Daoy (cell line): Measurements from ENCODE around the gene RPS10. TPM values are rescaled to one million over a fixed set of nuclear protein-coding genes. Genes with fewer than 3 reads are reported as not detected.
A peak's percentile ranks its signal among the peaks of the same experiment; 100 is the strongest.
"Not testable (repeated sequence)": the region's sequence is repeated elsewhere in the genome, so short reads cannot be mapped to it uniquely, and the experiment has no call there.

ENCODE experiments used
- DNase-seq: peaks from one replicate; pipeline ENCODE4 v3.0.0-alpha.2; 2015; ENCODE audit warnings: low read depth
- total RNA-seq: library from RNA; depleted of rRNA; stranded (reverse); fragments of >200 nt; shearing (Covaris generic); gene quantifications from 2 replicates; pipeline ENCODE4 v1.2.3, GENCODE V29; 2014

RPS10 gene
- total RNA-seq, 1 experiment from 2014 or later: 6,506 TPM

GRCh38 chr6:34392497-34393190 is 33.2 kb downstream of the RPS10 start, which contains the start of gene NUDT3:
Gene NUDT3 (minus strand): TSS chr6:34392669. CDS start chr6:34392362, 307 bp downstream.
- peak; percentile 97 for DNase-seq

DNA sequence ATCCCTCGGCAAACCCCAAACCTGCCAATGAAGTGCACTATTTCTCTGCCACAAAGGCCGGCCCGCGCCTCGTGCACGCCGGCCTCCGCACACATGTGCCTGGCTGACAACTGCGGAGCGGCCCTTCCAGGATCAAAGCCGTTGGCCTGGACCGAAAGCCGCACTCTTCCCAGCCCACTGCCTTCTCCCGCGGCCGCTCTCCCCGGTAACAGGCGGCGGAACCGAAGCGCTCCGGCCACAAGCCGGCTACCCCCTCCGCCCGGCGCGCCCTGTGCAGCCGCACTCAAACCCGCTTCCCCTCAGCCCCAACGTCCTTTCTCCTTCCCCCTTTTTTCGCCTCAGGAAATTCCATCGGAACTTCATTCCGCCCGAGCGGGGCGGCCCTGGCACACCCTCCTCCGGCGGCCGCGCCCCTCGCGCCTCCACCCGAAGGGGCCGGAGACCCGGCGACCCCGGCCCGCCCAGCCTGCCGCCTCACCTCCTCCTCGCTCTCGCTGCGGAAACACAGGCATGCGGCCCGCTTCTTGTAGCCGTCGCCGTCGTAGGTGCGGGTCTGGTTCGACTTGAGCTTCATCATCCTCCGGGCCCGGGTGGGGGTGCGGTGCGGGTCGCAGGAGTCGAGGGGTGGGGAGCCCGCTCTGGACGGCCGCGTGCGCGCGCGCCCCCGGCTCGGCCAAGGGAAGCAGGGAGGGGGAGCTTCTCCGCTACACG is 33.9 kb downstream of the RPS10 start:
- DNase-seq: peak; percentile 71

DNA sequence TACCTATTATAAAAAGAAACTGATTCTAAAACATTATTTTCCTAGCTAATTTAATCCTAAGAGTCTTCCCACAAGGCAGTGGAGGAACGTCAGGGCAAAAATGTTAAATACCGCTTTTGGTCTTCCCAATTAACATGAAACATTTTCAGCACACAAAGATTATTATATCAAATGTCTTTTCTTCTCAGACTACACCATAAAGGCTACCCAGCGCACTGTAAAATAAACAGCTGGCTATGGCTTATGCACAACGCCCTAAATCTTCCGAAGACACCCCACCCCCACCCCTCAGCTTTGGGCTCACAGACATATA is 34.4 kb downstream of the RPS10 start:
- no peak for DNase-seq

DNA sequence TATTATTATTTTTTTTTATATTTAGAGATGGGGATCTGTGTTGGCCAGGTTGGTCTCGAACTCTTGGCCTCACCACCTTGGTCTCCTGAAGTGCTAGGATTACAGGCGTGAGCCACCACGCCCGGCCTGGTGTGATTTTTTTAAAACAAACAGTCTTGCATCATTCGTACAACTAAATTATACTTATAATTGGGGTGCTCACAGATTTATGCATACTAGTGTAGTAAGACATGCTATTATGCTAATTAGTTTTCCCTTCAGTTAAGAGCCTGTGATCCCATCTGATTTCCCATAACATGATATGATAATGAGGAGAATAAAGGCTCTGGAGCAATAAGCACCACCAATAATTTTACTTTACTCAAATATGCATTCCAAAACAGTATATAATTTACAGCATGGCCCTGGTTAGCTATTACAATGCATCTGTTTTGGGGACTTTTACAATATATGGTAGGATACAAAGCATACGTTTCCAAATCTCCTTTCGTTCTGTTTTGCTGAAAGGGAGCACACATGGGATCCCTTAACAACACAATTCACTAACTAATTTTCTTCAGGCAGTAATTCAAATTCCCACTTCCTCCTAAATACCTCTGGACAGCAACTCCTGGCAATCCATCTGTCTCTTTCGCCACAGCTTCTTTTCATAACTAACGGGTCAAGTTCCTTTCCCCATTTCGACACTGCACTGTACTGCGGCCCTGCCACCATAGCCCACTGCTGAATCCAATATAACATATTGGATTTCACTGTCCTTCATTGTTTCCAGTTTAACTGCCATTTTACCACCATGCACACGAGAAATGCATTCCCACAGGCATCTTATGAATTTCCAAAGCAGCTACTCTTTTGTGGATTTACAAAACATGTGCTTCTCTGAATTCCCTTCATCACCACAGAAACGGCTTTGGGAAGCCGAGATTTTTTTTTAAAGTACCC is 35.1 kb downstream of the RPS10 start:
- DNase-seq: peak; percentile 61

DNA sequence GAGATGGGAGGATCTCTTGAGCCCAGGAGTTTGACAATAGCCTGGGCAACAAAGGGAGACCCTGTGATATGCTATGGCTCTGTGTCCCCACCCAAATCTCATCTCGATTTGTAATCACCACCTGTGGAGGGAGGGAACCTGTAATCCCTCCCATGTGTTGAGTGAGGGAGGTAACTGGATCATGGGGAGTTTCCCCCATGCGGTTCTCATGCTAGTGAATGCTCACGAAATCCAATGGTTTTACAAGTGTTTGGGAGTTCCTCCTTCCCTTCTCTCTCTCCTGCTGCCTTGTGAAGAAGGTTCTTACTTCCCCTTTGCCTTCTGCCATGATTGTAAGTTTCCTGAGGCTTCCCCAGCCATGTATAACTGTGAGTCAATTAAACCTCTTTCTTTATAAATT is 36.8 kb downstream of the RPS10 start:
- DNase-seq: no peak

- no peak for DNase-seq
Observed at GRCh38 chr6:34388421-34388820, 37.4 kb downstream of the RPS10 start.

DNA sequence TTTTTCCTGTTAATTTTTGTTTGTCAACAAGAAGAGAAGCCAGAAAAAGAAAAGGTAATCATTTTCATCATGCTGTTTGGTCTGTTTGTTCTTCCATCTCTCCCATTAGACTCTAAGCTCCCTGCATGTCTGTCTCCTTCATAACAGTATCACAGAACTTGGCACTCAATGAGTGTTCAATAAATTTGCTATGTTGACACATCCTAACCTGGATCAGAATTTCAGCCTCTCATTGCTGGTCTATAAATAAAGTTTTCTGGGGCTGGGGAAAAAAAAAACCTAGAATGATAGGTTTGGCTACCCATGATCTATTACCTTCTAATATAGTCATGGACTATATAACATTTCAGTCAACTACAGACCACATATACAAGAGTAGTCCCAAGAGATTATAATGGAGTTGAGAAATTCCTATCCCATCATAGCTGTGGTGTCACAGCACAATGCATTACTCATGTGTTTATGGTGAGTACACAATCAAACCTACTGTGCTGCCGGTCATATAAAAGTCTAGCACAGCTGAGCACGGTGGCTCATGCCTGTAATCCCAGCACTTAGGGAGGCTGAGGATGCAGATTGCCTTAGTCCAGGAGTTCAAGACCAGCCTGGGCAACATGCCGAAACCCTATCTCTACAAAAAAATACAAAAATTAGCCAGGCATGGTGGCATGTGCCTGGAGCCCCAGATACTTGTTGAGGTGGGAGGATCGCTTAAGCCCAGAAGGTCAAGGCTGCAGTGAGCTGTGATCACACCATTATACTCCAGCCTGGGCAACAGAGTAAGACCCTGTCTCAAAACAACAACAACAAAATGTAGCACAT is 39.3 kb downstream of the RPS10 start:
- DNase-seq: peak; percentile 80

DNA sequence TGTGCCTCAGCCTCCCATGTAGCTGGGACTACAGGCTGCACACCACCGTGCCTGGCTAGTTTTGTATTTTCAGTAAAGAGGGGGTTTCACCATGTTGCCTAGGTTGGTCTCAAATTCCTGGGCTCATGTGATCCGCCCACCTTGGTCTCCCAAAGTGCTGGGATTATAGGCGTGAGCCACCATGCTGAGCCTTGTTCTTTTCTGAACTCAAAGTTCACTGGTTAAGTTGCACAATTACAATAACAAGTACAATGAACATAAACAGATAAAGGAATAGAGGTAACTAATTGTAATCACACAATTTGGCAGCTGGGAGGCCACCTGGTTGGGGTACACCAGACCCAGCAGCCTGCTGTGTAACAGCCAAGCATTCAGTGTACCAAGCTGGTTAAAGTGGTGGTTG is 40.1 kb downstream of the RPS10 start:
- DNase-seq: no peak

DNA sequence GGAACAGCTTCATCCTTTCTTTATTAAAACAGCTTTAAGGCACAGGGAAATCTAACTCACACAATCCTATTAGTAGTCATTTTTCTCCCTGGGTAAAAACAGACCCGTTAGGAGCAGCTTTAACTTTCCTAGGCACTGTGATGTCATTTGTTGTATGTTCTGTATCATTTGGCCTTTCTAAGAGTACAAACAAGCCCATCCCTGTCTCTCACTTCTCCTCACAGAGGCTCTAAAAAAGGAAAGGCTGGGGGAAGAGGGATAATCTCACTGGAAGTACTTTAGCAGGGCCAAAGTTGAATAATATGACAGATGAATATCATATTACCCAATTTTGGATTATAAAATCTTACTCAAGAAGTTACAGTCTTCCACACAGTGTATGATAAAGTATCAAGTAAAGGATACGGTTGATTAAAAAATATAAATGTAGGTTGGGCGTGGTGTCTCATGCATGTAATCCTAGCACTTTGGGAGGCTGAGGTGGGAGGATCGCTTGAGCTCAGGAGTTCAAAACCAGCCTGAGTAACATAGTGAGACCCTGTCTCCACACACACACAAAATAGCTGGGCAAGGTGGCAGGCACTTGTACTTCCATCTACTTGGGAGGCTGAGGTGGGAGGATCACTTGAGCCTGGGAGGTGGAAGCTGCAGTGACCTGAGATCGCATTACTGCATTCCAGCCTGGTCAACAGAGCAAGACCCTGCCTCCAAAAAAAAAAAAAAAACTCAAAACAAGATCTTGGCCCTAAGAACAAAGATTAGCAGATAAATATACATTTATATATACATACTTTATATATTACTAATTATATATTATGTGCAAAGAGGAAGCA is 41.3 kb downstream of the RPS10 start:
- no peak for DNase-seq

DNA sequence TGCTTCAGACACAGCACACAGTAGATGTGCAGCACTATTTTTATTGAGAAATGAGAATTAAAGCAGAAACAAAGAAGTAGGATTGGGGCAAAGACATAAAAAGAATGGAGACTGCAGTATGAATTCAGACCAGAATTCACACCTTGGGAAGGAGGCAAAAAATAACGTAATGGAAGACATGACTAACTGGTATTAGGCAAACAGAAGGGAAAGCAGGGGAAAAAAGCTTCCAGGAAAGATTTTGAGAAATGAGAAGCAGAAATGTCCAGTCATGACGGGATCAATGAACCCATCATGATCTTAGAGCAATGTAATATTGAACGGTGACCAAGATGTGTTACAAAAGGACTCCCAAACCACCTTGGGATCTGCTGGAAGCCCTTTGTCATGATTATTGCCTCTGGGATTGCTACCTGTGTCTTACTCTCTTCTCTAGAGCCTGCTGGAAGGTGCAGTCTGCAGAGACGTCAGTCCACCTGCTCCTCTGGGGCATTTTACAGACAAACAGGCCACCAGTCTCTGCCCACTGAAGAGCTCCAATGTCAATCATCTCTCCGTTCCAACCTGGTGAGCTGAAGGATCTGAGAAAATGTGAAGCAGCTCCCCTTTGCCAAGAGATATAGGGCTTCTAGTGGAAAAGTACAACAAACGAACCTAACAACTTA is 42.1 kb downstream of the RPS10 start:
- DNase-seq: no peak

GRCh38 chr6:34383161-34383631 is 42.7 kb downstream of the RPS10 start:
- DNase-seq: peak; percentile 47

GRCh38 chr6:34381081-34381480 is 44.8 kb downstream of the RPS10 start:
- peak; percentile 25 for DNase-seq

GRCh38 chr6:34378470-34378869 is 47.4 kb downstream of the RPS10 start:
- no peak for DNase-seq

DNA sequence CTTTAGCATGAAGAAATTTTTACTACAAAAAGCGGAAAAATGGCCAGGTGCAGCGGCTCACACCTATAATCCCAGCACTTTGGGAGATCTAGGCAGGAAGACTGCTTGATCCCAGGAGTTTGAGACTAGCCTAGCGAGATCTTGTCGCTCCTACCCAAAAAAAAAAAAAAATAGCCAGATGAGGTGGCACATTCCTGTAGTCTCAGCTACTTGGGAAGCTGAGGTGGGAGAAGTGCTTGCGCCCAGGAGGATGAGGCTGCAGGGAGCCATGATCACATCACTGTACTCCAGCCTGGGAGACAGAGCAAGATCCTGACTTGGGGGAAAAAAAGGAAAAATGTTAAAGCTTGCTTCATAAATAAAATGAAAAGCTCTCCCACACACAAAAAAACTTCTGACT is 47.9 kb downstream of the RPS10 start:
- DNase-seq: no peak

DNA sequence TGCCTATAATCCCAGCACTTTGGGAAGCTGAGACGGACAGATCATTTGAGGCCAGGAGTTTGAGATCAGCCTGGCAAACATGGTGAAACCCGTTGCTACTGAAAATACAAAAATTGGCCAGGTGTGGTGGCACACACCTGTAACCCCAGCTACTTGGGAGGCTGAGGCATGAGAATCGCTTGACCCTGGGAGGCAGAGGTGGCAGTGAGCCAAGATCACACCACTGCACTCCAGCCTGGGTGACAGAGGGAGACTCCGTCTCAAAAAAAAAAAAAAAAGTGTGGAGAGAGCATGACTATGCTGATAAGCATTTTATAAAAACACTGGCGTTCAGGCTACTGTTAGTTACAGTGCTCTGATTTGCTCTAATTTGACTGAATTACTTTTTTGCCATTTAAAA is 48.3 kb downstream of the RPS10 start:
- DNase-seq: not testable (repeated sequence)

- DNase-seq: no peak
Observed at GRCh38 chr6:34375833-34376232, 50.0 kb downstream of the RPS10 start.

DNA sequence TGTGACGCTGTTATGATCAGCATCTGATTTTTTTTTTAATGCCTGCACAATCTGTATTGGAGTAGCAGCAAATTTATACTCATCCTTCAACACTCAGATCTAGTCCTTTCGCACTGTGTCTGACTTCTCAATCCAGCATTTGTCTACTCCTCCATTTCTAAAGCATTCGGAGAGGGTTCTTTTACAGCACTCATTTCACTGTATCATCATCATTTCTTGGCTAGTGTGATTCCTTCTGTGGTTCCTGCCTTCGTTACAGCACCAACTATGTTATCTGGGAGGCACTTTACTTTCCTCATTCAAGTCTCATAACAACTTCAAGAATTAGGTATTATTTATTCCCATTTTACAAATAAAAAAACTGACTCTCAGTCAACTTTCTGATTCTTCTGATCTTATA is 51.4 kb downstream of the RPS10 start:
- no peak for DNase-seq

DNA sequence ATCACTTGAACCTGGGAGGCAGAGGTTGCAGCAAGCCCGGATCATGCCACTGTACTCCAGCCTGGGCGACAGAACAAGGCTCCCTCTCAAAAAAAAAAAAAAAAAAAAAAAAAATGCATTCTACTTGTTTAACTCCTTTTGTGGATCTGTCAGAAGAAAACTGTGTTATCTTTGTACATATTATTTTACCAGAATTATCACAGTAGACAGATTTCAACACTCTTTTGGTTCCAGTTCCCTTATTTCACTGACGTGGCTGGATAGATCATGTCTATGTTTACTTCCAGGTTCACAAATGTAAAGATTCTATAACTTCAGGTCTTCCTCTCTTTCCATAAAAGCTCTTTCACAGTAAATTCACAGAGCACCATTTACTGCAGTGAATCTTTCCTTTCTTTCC is 51.8 kb downstream of the RPS10 start:
- DNase-seq: no peak

- DNase-seq: no peak
Observed at GRCh38 chr6:34373511-34373910, 52.4 kb downstream of the RPS10 start.

- DNase-seq: not testable (repeated sequence)
Observed at GRCh38 chr6:34371865-34372264, 54.0 kb downstream of the RPS10 start.
